ENCODE results near the gene TRMT44. TPM values are rescaled to one million over a fixed set of nuclear protein-coding genes. Genes with fewer than 3 reads are reported as not detected.

TRMT44 gene
- total RNA-seq, 1 experiment from 2014 or later: 24.4 TPM

DNA sequence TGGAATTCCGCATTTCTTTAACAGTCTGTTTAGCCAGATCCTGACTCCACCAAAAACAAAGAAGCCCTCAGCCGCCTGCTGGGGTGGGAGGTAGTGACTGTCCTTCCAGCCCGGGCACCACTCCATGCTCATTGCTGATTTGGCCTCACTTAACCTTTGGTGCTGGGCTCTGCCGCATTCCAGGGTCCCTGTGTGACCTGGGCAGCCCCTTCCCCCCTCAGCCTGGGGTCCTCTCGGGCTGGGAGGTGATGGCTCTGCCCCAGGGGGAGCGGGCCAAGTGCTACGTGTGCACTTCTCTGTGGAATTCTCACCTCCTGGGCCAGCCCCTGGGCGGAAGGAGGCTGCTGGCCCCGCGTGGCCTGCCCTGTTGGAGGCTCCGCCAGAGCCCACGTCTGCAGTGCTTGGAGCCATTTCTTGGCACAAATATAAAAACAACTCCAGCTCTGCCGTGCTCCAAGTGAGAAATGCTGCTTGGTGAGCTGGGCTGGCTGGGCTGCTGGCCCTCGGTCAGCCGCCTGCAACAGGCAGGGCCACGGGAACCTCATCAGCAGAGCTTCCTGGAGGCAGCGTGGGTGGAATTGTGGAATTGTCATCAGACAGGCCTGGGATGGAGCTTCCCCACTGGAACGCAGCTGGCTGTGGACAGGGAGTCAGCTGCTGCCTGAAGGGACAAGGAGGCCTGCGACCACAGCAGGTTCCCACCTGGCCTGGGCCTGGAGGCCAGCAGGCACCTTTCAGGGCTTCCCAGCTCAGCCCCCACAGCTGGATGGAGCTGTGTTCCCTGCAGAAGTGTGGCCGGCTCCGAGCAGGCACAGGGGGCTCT is 66.0 kb downstream of the TRMT44 start:
- no TSS peak for BruUV-seq (replicated peaks)
- intact Hi-C loops (cut with micrococcal nuclease): no loop called here
- H3K9me3 Mint-ChIP-seq (ENCODE audit: unreplicated experiment): no peaks in the 10 kb centered on the region
- ChIA-PET CTCF (no interaction called here), POLR2A (no interaction called here)
- no peak for DNase-seq (ENCODE audit: unreplicated experiment)
- peaks cover 8% of the 10 kb centered on the region for H3K4me1 Mint-ChIP-seq (ENCODE audit: insufficient read depth, unreplicated experiment)
- peaks cover 4% of the 10 kb centered on the region for H3K36me3 Mint-ChIP-seq (ENCODE audit: insufficient read depth, unreplicated experiment)
- no peak overlapping the region for H3K27ac Mint-ChIP-seq (ENCODE audit: low read depth, unreplicated experiment)
- peaks cover 45% of the 10 kb centered on the region for H3K27me3 Mint-ChIP-seq (ENCODE audit: insufficient read depth, unreplicated experiment)
- TF ChIP-seq CTCF (IDR thresholded peaks at IDR 0.05; ENCODE audit: unreplicated experiment): no peak
- no peak overlapping the region for H3K4me3 Mint-ChIP-seq (ENCODE audit: unreplicated experiment)

DNA sequence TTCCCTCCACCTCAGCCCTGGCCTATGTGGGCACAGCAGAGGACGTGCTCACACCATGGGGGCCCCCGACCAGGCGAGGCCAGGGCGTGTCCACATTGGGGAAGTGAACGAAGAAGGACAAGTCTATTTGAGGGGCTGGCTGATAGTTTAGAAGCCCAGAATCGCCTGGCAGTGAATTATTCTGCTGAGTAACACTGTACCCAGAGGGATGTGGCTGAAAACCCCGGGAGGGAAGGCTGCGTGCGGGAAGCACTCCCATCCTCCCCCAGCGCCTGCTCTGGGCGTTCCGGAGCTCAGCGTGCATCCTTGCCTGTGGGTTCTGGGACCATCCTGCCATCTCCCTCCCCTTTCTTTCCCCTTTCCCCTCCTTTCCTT is 66.6 kb downstream of the TRMT44 start:
- CTCF ChIA-PET: no interaction called here
- TF ChIP-seq CTCF (IDR thresholded peaks at IDR 0.05; ENCODE audit: unreplicated experiment): no peak
- Mint-ChIP-seq H3K4me3 (ENCODE audit: unreplicated experiment) (no peak overlapping the region), H3K27ac (ENCODE audit: low read depth, unreplicated experiment) (no peak overlapping the region), H3K9me3 (ENCODE audit: unreplicated experiment) (no peaks in the 10 kb centered on the region), H3K36me3 (ENCODE audit: insufficient read depth, unreplicated experiment) (peaks cover 4% of the 10 kb centered on the region), H3K4me1 (ENCODE audit: insufficient read depth, unreplicated experiment) (peaks cover 8% of the 10 kb centered on the region), H3K27me3 (ENCODE audit: insufficient read depth, unreplicated experiment) (peaks cover 45% of the 10 kb centered on the region)
- DNase-seq (ENCODE audit: unreplicated experiment): no peak
- no TSS peak for BruUV-seq (replicated peaks)
- POLR2A ChIA-PET: no interaction called here
- intact Hi-C loops (cut with micrococcal nuclease): no loop called here

GRCh38 chr4:8507624-8508023 is 67.0 kb downstream of the TRMT44 start:
- H3K36me3 Mint-ChIP-seq (ENCODE audit: insufficient read depth, unreplicated experiment): peaks cover 4% of the 10 kb centered on the region
- no peak overlapping the region for H3K27ac Mint-ChIP-seq (ENCODE audit: low read depth, unreplicated experiment)
- intact Hi-C loops (cut with micrococcal nuclease): no loop called here
- DNase-seq (ENCODE audit: unreplicated experiment): no peak
- POLR2A ChIA-PET: no interaction called here
- H3K27me3 Mint-ChIP-seq (ENCODE audit: insufficient read depth, unreplicated experiment): peaks cover 45% of the 10 kb centered on the region
- BruUV-seq (replicated peaks): no TSS peak
- CTCF ChIA-PET: no interaction called here
- no peak overlapping the region for H3K4me3 Mint-ChIP-seq (ENCODE audit: unreplicated experiment)
- H3K4me1 Mint-ChIP-seq (ENCODE audit: insufficient read depth, unreplicated experiment): peaks cover 8% of the 10 kb centered on the region
- no peak for TF ChIP-seq CTCF (IDR thresholded peaks at IDR 0.05; ENCODE audit: unreplicated experiment)
- no peaks in the 10 kb centered on the region for H3K9me3 Mint-ChIP-seq (ENCODE audit: unreplicated experiment)

GRCh38 chr4:8508266-8508665 is 67.7 kb downstream of the TRMT44 start:
- no TSS peak for BruUV-seq (replicated peaks)
- CTCF ChIA-PET: no interaction called here
- peaks cover 2% of the 10 kb centered on the region for H3K36me3 Mint-ChIP-seq (ENCODE audit: insufficient read depth, unreplicated experiment)

More at GRCh38 chr4:8508266-8508665, 67.7 kb downstream of the TRMT44 start:
- H3K4me1 Mint-ChIP-seq (ENCODE audit: insufficient read depth, unreplicated experiment): peaks cover 8% of the 10 kb centered on the region
- no peak overlapping the region for H3K27ac Mint-ChIP-seq (ENCODE audit: low read depth, unreplicated experiment)
- peaks cover 45% of the 10 kb centered on the region for H3K27me3 Mint-ChIP-seq (ENCODE audit: insufficient read depth, unreplicated experiment)
- H3K4me3 Mint-ChIP-seq (ENCODE audit: unreplicated experiment): no peak overlapping the region
- H3K9me3 Mint-ChIP-seq (ENCODE audit: unreplicated experiment): no peaks in the 10 kb centered on the region
- POLR2A ChIA-PET: no interaction called here
- TF ChIP-seq CTCF (IDR thresholded peaks at IDR 0.05; ENCODE audit: unreplicated experiment): no peak
- intact Hi-C loops (cut with micrococcal nuclease): no loop called here
- no peak for DNase-seq (ENCODE audit: unreplicated experiment)

Measured in MCF 10A (cell line).